GM21360 (cell line): ENCODE results near the gene ZNF48.
A peak's percentile ranks its signal among the peaks of the same experiment; 100 is the strongest.

Experiments
- ATAC-seq: cut with Tn5 transposase; IDR thresholded peaks from one replicate; pipeline ENCODE4 v1.9.1; 2021; ENCODE audit warnings: mild to moderate bottlenecking, moderate library complexity; ENCODE audit not compliant: unreplicated experiment

ZNF48 gene

GRCh38 chr16:30434852-30435251, 39.6 kb downstream of the ZNF48 start:
- no peak for ATAC-seq

- no peak for ATAC-seq
These were observed 42.4 kb downstream of the ZNF48 start for GRCh38 chr16:30437511-30438046.

GRCh38 chr16:30438835-30439234, 43.6 kb downstream of the ZNF48 start:
- ATAC-seq: no peak

- no peak for ATAC-seq
These were observed 44.6 kb downstream of the ZNF48 start for GRCh38 chr16:30439720-30440348.

GRCh38 chr16:30443631-30444030, 48.4 kb downstream of the ZNF48 start:
- no peak for ATAC-seq

GRCh38 chr16:30444231-30445148, 49.3 kb downstream of the ZNF48 start:
- no peak for ATAC-seq

- no peak for ATAC-seq
These were observed 49.9 kb downstream of the ZNF48 start for GRCh38 chr16:30445149-30445407.

- ATAC-seq: peak; percentile 81
These were observed 50.4 kb downstream of the ZNF48 start, which contains the start of gene SEPHS2 for GRCh38 chr16:30445408-30446202. TSS of gene SEPHS2 (minus strand) at chr16:30445874. CDS start at chr16:30445727, 147 bp downstream.

GRCh38 chr16:30446203-30446595, 51.0 kb downstream of the ZNF48 start:
- ATAC-seq: no peak

- no peak for ATAC-seq
These were observed 52.4 kb downstream of the ZNF48 start for GRCh38 chr16:30447512-30448226.

- ATAC-seq: no peak
These were observed 53.9 kb downstream of the ZNF48 start for GRCh38 chr16:30449116-30449435.
